ENCODE measurements around the gene TXNRD2.

- TF ChIP-seq CTCF (IDR thresholded peaks at IDR 0.05; ENCODE audit: low read length) (no peak), EZH2 (optimal IDR thresholded peaks at IDR 0.05; ENCODE audit: low read depth, low read length) (no peak)
Measured at GRCh38 chr22:19966908-19967750, 25.5 kb upstream of the TXNRD2 start.

Data from MM.1S (cell line).